A673 (cell line): ENCODE results near the gene GBP1. TPM values are rescaled to one million over a fixed set of nuclear protein-coding genes. Genes with fewer than 3 reads are reported as not detected.
A peak's percentile ranks its signal among the peaks of the same experiment; 100 is the strongest.
"Not testable (repeated sequence)": the region's sequence is repeated elsewhere in the genome, so short reads cannot be mapped to it uniquely, and the experiment has no call there.

Source experiments
- BruUV-seq: library from RNA; stranded (reverse); fragments of 400-500 nt; replicated peaks from 2 replicates; lab custom pipeline; 2021; lab: Mats Ljungman, UMichigan
- CTCF ChIA-PET: fragments of 300-600 bp; sonication (Branson Sonifier 250); formaldehyde crosslinking; loops from one replicate; lab custom pipeline; 2022; ENCODE audit warnings: antibody characterized with exemption; lab: Charles Lee
- POLR2A ChIA-PET: fragments of 300-600 bp; sonication (Branson Sonifier 250); formaldehyde crosslinking; loops from one replicate; lab custom pipeline; 2022; ENCODE audit warnings: antibody characterized with exemption; ENCODE audit not compliant: low non-redundant PET; lab: Charles Lee
- DNase-seq: peaks from one replicate; pipeline ENCODE4 v3.0.0-alpha.2; 2015; ENCODE audit warnings: low spot score
- H3K27ac ChIP-seq: fragments of 200-600 bp; sonication (generic); 2 replicates; pipeline ENCODE4 v1.5.1; 2016; ENCODE audit warnings: mixed run types, low read depth, mild to moderate bottlenecking, mixed read lengths, antibody characterized with exemption, low read length; ENCODE audit not compliant: poor library complexity, severe bottlenecking
- H3K27me3 ChIP-seq: fragments of 200-600 bp; sonication (generic); replicated peaks from 2 replicates; pipeline ENCODE4 v1.6.1; 2017; ENCODE audit warnings: mixed run types, low read depth, mild to moderate bottlenecking, mixed read lengths, antibody characterized with exemption, low read length; ENCODE audit not compliant: insufficient read depth, poor library complexity
- H3K36me3 ChIP-seq: fragments of 200-600 bp; sonication (generic); 2 replicates; pipeline ENCODE4 v1.6.1; 2016; ENCODE audit warnings: mixed run types, mild to moderate bottlenecking, mixed read lengths, antibody characterized with exemption, low read length; ENCODE audit not compliant: insufficient read depth, poor library complexity, severe bottlenecking
- H3K4me1 ChIP-seq: fragments of 200-600 bp; sonication (generic); 2 replicates; pipeline ENCODE4 v1.6.1; 2017; ENCODE audit warnings: mixed run types, mild to moderate bottlenecking, mixed read lengths, antibody characterized with exemption, low read length; ENCODE audit not compliant: insufficient read depth, poor library complexity, severe bottlenecking
- H3K4me3 ChIP-seq: fragments of 200-600 bp; sonication (generic); 2 replicates; pipeline ENCODE4 v1.5.1; 2016; ENCODE audit warnings: low read depth, mixed run types, mild to moderate bottlenecking, mixed read lengths, low read length; ENCODE audit not compliant: poor library complexity, severe bottlenecking
- H3K9me3 ChIP-seq: fragments of 200-600 bp; sonication (generic); 2 replicates; pipeline ENCODE4 v1.6.1; 2016; ENCODE audit warnings: mixed run types, low read depth, mild to moderate bottlenecking, mixed read lengths, antibody characterized with exemption, low read length; ENCODE audit not compliant: poor library complexity, severe bottlenecking
- EZH2 ChIP-seq: fragments of 200-600 bp; sonication (generic); IDR thresholded peaks from 2 replicates; pipeline ENCODE4 v1.6.1; 2017; ENCODE audit warnings: borderline replicate concordance, low read depth, mild to moderate bottlenecking, mixed read lengths, antibody characterized with exemption, low read length; ENCODE audit not compliant: poor library complexity, severe bottlenecking
- intact Hi-C: fragments of 100-400 bp; cut with micrococcal nuclease; formaldehyde crosslinking; loops from one replicate; pipeline ENCODE4 v1.10.0; 2022; ENCODE audit not compliant: unreplicated experiment
- total RNA-seq: library from RNA; stranded (reverse); gene quantifications from 2 replicates; pipeline ENCODE4 v1.2.3, GENCODE V29; 2021
- TF ChIP-seq, protein P1 (sequence below): fragments of 300-800, 200-600 bp; sonication (generic); conservative IDR thresholded peaks from 2 replicates; pipeline ENCODE4 v1.5.1; 2017; ENCODE audit warnings: low read depth, mild to moderate bottlenecking, antibody characterized with exemption, low read length, moderate library complexity, mixed read lengths

Gene GBP1
- total RNA-seq, 1 experiment from 2014 or later = 10.1 TPM

DNA sequence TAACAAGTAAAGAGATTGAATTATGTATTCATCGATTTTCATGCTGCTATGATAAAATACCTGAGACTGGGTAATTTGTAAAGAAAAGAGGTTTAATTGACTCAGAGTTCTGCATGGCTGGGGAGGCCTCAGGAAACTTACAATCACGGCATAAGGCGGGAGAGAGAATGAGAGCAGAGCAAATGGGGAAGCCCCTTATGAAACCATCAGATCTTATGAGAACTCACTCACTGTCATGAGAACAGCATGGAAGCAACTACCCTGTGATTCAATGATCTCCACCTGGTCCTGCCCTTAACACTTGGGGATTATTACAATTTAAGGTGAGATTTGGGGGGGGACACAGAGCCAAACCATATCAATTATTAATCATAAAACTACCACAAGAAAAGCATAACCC lies 39.1 kb downstream of the GBP1 start:
- Histone ChIP-seq H3K27ac (no peak overlapping the region), H3K36me3 (no peaks in the 10 kb centered on the region), H3K4me1 (peaks cover 6% of the 10 kb centered on the region), H3K27me3 (no peaks in the 10 kb centered on the region), H3K9me3 (no peaks in the 10 kb centered on the region), H3K4me3 (no peak overlapping the region)
- CTCF ChIA-PET = no interaction called here
- TF ChIP-seq EZH2 = no peak
- TF ChIP-seq, protein P1, sequence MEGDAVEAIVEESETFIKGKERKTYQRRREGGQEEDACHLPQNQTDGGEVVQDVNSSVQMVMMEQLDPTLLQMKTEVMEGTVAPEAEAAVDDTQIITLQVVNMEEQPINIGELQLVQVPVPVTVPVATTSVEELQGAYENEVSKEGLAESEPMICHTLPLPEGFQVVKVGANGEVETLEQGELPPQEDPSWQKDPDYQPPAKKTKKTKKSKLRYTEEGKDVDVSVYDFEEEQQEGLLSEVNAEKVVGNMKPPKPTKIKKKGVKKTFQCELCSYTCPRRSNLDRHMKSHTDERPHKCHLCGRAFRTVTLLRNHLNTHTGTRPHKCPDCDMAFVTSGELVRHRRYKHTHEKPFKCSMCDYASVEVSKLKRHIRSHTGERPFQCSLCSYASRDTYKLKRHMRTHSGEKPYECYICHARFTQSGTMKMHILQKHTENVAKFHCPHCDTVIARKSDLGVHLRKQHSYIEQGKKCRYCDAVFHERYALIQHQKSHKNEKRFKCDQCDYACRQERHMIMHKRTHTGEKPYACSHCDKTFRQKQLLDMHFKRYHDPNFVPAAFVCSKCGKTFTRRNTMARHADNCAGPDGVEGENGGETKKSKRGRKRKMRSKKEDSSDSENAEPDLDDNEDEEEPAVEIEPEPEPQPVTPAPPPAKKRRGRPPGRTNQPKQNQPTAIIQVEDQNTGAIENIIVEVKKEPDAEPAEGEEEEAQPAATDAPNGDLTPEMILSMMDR = no peak
- intact Hi-C loops = no loop called here
- no peak for DNase-seq
- POLR2A ChIA-PET = no interaction called here
- no TSS peak for BruUV-seq

DNA sequence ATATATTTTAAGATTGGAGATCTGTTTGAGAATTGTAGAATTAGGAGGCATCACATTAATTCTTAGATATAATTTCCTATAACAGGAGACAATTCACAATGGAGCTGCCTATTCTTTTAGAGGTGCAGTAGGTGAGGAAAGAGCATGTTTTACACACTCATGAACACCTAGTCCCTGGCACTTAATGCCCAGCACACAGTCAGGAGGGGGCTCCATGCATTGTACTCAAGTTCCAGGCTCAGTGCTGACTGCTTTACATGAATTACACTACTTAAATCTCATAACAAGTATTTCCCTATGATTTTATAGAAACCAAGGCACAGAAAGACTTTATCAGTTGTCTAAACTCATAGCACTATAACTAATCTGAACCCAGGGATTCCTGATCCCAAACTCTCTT lies 42.0 kb downstream of the GBP1 start:
- no peak for DNase-seq
- BruUV-seq = no TSS peak
- intact Hi-C loops = no loop called here
- Histone ChIP-seq H3K9me3 (no peaks in the 10 kb centered on the region), H3K27me3 (no peaks in the 10 kb centered on the region), H3K4me1 (peaks cover 6% of the 10 kb centered on the region), H3K36me3 (no peaks in the 10 kb centered on the region), H3K4me3 (peak overlapping the region; percentile 29), H3K27ac (no peak overlapping the region)
- POLR2A ChIA-PET = no interaction called here
- no peak for TF ChIP-seq EZH2
- TF ChIP-seq, protein P1 = no peak
- CTCF ChIA-PET = no interaction called here

DNA sequence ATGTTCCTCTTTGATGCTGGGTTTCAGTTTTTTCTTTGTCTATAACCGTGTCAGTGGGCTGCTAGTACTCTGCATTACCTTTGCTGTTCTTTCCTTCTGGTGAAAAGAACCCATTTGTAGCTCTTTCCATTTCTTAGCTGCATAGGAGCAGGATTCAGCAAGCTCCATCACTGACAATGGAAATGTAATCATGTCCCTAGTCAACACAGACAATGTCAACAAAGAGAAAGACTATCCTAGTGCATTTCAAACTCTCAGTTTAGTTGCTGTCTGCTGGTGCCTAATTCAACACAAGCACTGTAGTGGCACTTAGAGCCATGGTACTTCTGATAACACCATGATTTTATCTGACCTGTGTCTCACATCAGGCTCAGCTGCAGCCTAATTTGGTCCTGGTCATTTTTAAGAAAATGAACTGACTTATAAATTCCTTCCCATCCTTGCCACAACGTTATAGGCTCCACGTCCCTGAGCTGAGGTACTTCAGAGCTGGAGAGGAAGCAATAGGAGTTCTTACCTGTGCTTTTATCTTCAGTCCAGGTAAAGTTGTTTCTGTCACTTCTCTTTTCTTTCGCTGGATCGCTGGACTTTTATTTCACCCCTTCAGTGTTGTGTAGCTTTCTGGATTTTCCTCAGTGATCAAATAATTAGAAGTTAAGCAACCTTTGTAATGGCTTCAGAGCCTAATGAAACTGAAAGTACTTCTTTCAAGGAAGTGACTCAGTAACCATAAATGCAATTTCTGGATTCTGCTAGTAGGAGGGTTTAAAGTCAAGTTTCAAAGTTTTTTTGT lies 42.6 kb downstream of the GBP1 start, which contains the start of gene GBP3:
Gene GBP3 (minus strand): TSS at position 700 of the 793 bp plus-strand sequence. CDS start 2,145 bp downstream, outside the sequence.
- TF ChIP-seq, protein P1 = no peak
- no peak for TF ChIP-seq EZH2

DNA sequence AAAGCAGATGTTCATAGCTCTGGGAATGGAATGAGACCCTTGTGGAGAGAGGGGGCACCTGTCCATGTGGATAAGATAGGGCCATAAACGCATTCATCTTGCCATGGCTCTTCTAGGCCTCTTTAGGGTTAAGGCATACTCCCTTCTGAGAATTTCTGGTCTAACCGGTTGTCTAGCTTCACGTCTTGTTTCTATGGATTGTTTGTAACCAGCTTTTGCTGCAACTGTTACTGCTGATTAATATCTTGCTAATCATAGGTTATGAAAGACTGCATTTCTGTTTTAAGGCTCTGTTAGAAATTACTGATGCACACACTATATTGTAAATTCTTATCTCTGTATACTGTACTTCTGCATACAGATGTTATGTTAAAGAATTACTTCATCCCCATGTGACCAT lies 46.7 kb downstream of the GBP1 start:
- BruUV-seq, POLR2A ChIA-PET, intact Hi-C loops, H3K27me3 ChIP-seq, H3K4me1 ChIP-seq, H3K9me3 ChIP-seq, H3K27ac ChIP-seq, DNase-seq, H3K36me3 ChIP-seq, CTCF ChIA-PET, H3K4me3 ChIP-seq: not testable (repeated sequence)

More for the DNA sequence above, 42.6 kb downstream of the GBP1 start, which contains the start of gene GBP3:
- Histone ChIP-seq H3K9me3 (no peaks in the 10 kb centered on the region), H3K4me3 (peak within 1 kb of the TSS; percentile 29), H3K27ac (no peak within 1 kb of the TSS), H3K27me3 (no peaks in the 10 kb centered on the region), H3K36me3 (no peaks in the 10 kb centered on the region), H3K4me1 (peaks cover 6% of the 10 kb centered on the region)
- intact Hi-C loops = no loop called here
- TSS peak; percentile 86 for BruUV-seq
- DNase-seq = peak; percentile 47
- ChIA-PET CTCF (interaction anchor here (0.6 kb wide), 1 partner anchor 64 kb away, joined by 3 read pairs; no protein-coding TSS in a partner anchor), POLR2A (interaction anchor here (0.6 kb wide), 1 partner anchor 403 kb away, joined by 8 read pairs; no protein-coding TSS in a partner anchor)
